CD8-positive, alpha-beta memory T cell (primary cell): ENCODE data around the gene GUCY1B1. TPM values are rescaled to one million over a fixed set of nuclear protein-coding genes. Genes with fewer than 3 reads are reported as not detected.

Experiments
- CTCF ChIA-PET: fragments of 350-600 bp; sonication (Branson Sonifier 250); formaldehyde crosslinking; loops from one replicate; lab custom pipeline; 2021; ENCODE audit warnings: antibody characterized with exemption; lab: Charles Lee
- POLR2A ChIA-PET: fragments of 350-600 bp; sonication (Branson Sonifier 250); formaldehyde crosslinking; loops from one replicate; lab custom pipeline; 2021; ENCODE audit warnings: antibody characterized with exemption; lab: Charles Lee
- DNase-seq, 5 donors: peaks; one replicate each; pipeline versions ENCODE4 v3.0.0 to v3.0.0-alpha.2; 2020 to 2022; ENCODE audit warnings: mixed read lengths in 1 of 5
- H3K27ac ChIP-seq: one replicate; pipeline ENCODE4 v1.7.0; 2013; ENCODE audit warnings: low read depth, mild to moderate bottlenecking, low read length, moderate library complexity
- H3K27me3 ChIP-seq: 2 replicates; pipeline ENCODE4 v1.7.0; 2013; ENCODE audit warnings: low read length, mild to moderate bottlenecking; ENCODE audit not compliant: insufficient read depth, poor library complexity, severe bottlenecking
- H3K36me3 ChIP-seq: 2 replicates; pipeline ENCODE4 v1.7.0; 2013; ENCODE audit warnings: mild to moderate bottlenecking, low read length, moderate library complexity; ENCODE audit not compliant: insufficient read depth
- H3K4me1 ChIP-seq: 2 replicates; pipeline ENCODE4 v1.7.0; 2013; ENCODE audit warnings: mild to moderate bottlenecking, low read length, moderate library complexity; ENCODE audit not compliant: insufficient read depth
- H3K4me3 ChIP-seq: 2 replicates; pipeline ENCODE4 v1.7.0; 2013; ENCODE audit warnings: mild to moderate bottlenecking, low read length
- H3K9me3 ChIP-seq: 2 replicates; pipeline ENCODE4 v1.7.0; 2013; ENCODE audit warnings: mild to moderate bottlenecking, low read length
- H3K27ac Mint-ChIP-seq, 8 donors: one replicate each; pipeline ENCODE4 v1.8.0; 2020 to 2021; ENCODE audit warnings: mixed read lengths in 8 of 8, mild to moderate bottlenecking in 6 of 8, inconsistent platforms in 3 of 8, moderate library complexity in 3 of 8
- H3K27me3 Mint-ChIP-seq, 2 donors: one replicate each; pipeline ENCODE4 v1.8.0; 2020 to 2021; ENCODE audit warnings: mixed read lengths in 2 of 2, mild to moderate bottlenecking in 1 of 2, moderate library complexity in 1 of 2
- H3K36me3 Mint-ChIP-seq, 3 donors: one replicate each; pipeline ENCODE4 v1.8.0; 2020 to 2021; ENCODE audit warnings: mixed read lengths in 3 of 3, inconsistent platforms in 1 of 3, mild to moderate bottlenecking in 1 of 3
- H3K4me1 Mint-ChIP-seq, 3 donors: one replicate each; pipeline ENCODE4 v1.8.0; 2020 to 2021; ENCODE audit warnings: mixed read lengths in 3 of 3, inconsistent platforms in 1 of 3, mild to moderate bottlenecking in 1 of 3
- H3K4me3 Mint-ChIP-seq, 7 donors: one replicate each; pipeline ENCODE4 v1.8.0; 2020 to 2021; ENCODE audit warnings: mixed read lengths in 7 of 7, mild to moderate bottlenecking in 6 of 7, moderate library complexity in 4 of 7, inconsistent platforms in 2 of 7
- H3K9me3 Mint-ChIP-seq, 5 donors: one replicate each; pipeline ENCODE4 v1.8.0; 2020 to 2022; ENCODE audit warnings: mixed read lengths in 5 of 5, mild to moderate bottlenecking in 3 of 5, moderate library complexity in 2 of 5, inconsistent platforms in 1 of 5
- polyA plus RNA-seq: library from polyadenylated mRNA; unstranded; fragments of 300-500 nt; fragmentation: Illumina TruSeq; gene quantifications from one replicate; pipeline ENCODE4 v1.2.3, GENCODE V29; 2021
- total RNA-seq, 2 experiments: library from RNA; stranded (reverse); gene quantifications; one replicate each; pipeline ENCODE4 v1.2.3, GENCODE V29; 2021

GUCY1B1 gene
- total and polyA plus RNA-seq, 3 experiments from 2014 or later, result 0.12 to 0.18 TPM; not detected in 1

GRCh38 chr4:155734065-155734464 is 24.8 kb upstream of the GUCY1B1 start:
- Histone ChIP-seq H3K27me3 (no peaks in the 10 kb centered on the region), H3K36me3 (no peaks in the 10 kb centered on the region), H3K9me3 (no peaks in the 10 kb centered on the region), H3K4me3 (no peak overlapping the region), H3K4me1 (no peaks in the 10 kb centered on the region), H3K27ac (no peak overlapping the region)
- no peaks in the 10 kb centered on the region for H3K36me3 Mint-ChIP-seq
- no peaks in the 10 kb centered on the region for H3K4me1 Mint-ChIP-seq
- H3K27ac Mint-ChIP-seq, result no peak overlapping the region
- ChIA-PET CTCF (no interaction called here), POLR2A (no interaction called here)
- H3K27me3 Mint-ChIP-seq, result no peaks in the 10 kb centered on the region
- no peaks in the 10 kb centered on the region for H3K9me3 Mint-ChIP-seq
- no peak overlapping the region for H3K4me3 Mint-ChIP-seq
- no peak for DNase-seq

GRCh38 chr4:155734951-155735350 is 23.9 kb upstream of the GUCY1B1 start:
- Mint-ChIP-seq H3K27ac (no peak overlapping the region), H3K9me3 (no peaks in the 10 kb centered on the region), H3K27me3 (no peaks in the 10 kb centered on the region), H3K36me3 (no peaks in the 10 kb centered on the region), H3K4me3 (no peak overlapping the region), H3K4me1 (no peaks in the 10 kb centered on the region)
- H3K27me3 ChIP-seq, result no peaks in the 10 kb centered on the region
- H3K27ac ChIP-seq, result no peak overlapping the region
- no peaks in the 10 kb centered on the region for H3K4me1 ChIP-seq
- DNase-seq, result no peak
- CTCF ChIA-PET, result no interaction called here
- POLR2A ChIA-PET, result no interaction called here
- no peak overlapping the region for H3K4me3 ChIP-seq
- H3K36me3 ChIP-seq, result no peaks in the 10 kb centered on the region
- no peaks in the 10 kb centered on the region for H3K9me3 ChIP-seq

GRCh38 chr4:155735496-155735895 is 23.3 kb upstream of the GUCY1B1 start:
- Mint-ChIP-seq H3K4me1 (no peaks in the 10 kb centered on the region), H3K27ac (no peak overlapping the region), H3K36me3 (no peaks in the 10 kb centered on the region), H3K27me3 (no peaks in the 10 kb centered on the region), H3K9me3 (no peaks in the 10 kb centered on the region), H3K4me3 (no peak overlapping the region)
- Histone ChIP-seq H3K36me3 (no peaks in the 10 kb centered on the region), H3K9me3 (no peaks in the 10 kb centered on the region), H3K27me3 (no peaks in the 10 kb centered on the region), H3K27ac (no peak overlapping the region), H3K4me1 (no peaks in the 10 kb centered on the region), H3K4me3 (no peak overlapping the region)
- POLR2A ChIA-PET, result no interaction called here
- no peak for DNase-seq
- CTCF ChIA-PET, result no interaction called here

GRCh38 chr4:155738548-155738947 is 20.3 kb upstream of the GUCY1B1 start:
- Histone ChIP-seq H3K4me3 (no peak overlapping the region), H3K9me3 (no peaks in the 10 kb centered on the region), H3K36me3 (no peaks in the 10 kb centered on the region), H3K27ac (no peak overlapping the region), H3K27me3 (no peaks in the 10 kb centered on the region), H3K4me1 (no peaks in the 10 kb centered on the region)
- no peak for DNase-seq
- ChIA-PET POLR2A (no interaction called here), CTCF (no interaction called here)
- peaks cover 0 to 4% (median 0%) of the 10 kb centered on the region in 5 donors for H3K9me3 Mint-ChIP-seq
- no peaks in the 10 kb centered on the region for H3K36me3 Mint-ChIP-seq
- no peaks in the 10 kb centered on the region for H3K4me1 Mint-ChIP-seq
- H3K4me3 Mint-ChIP-seq, result no peak overlapping the region
- H3K27ac Mint-ChIP-seq, result no peak overlapping the region
- no peaks in the 10 kb centered on the region for H3K27me3 Mint-ChIP-seq

- POLR2A ChIA-PET, result no interaction called here
- H3K4me1 Mint-ChIP-seq, result no peaks in the 10 kb centered on the region
Measured at GRCh38 chr4:155741546-155741945, 17.3 kb upstream of the GUCY1B1 start.

GRCh38 chr4:155742310-155743015 is 16.4 kb upstream of the GUCY1B1 start:
- Mint-ChIP-seq H3K4me1 (no peaks in the 10 kb centered on the region), H3K27ac (no peak overlapping the region), H3K36me3 (no peaks in the 10 kb centered on the region), H3K27me3 (no peaks in the 10 kb centered on the region), H3K9me3 (peaks cover 0 to 4% (median 0%) of the 10 kb centered on the region in 5 donors), H3K4me3 (no peak overlapping the region)
- Histone ChIP-seq H3K27ac (no peak overlapping the region), H3K4me1 (no peaks in the 10 kb centered on the region), H3K9me3 (no peaks in the 10 kb centered on the region), H3K36me3 (no peaks in the 10 kb centered on the region), H3K27me3 (no peaks in the 10 kb centered on the region), H3K4me3 (no peak overlapping the region)
- POLR2A ChIA-PET, result no interaction called here
- DNase-seq, result no peak
- CTCF ChIA-PET, result no interaction called here

More at GRCh38 chr4:155741546-155741945, 17.3 kb upstream of the GUCY1B1 start:
- CTCF ChIA-PET, result no interaction called here
- Histone ChIP-seq H3K27ac (no peak overlapping the region), H3K9me3 (no peaks in the 10 kb centered on the region), H3K36me3 (no peaks in the 10 kb centered on the region), H3K27me3 (no peaks in the 10 kb centered on the region), H3K4me3 (no peak overlapping the region), H3K4me1 (no peaks in the 10 kb centered on the region)
- H3K27ac Mint-ChIP-seq, result no peak overlapping the region
- DNase-seq, result no peak
- H3K9me3 Mint-ChIP-seq, result peaks cover 0 to 4% (median 0%) of the 10 kb centered on the region in 5 donors
- H3K36me3 Mint-ChIP-seq, result no peaks in the 10 kb centered on the region
- no peak overlapping the region for H3K4me3 Mint-ChIP-seq
- H3K27me3 Mint-ChIP-seq, result no peaks in the 10 kb centered on the region

- Mint-ChIP-seq H3K27ac (no peak overlapping the region), H3K4me1 (no peaks in the 10 kb centered on the region), H3K4me3 (no peak overlapping the region), H3K27me3 (no peaks in the 10 kb centered on the region), H3K9me3 (peaks cover 0 to 4% (median 0%) of the 10 kb centered on the region in 5 donors), H3K36me3 (no peaks in the 10 kb centered on the region)
- ChIA-PET POLR2A (no interaction called here), CTCF (no interaction called here)
- no peaks in the 10 kb centered on the region for H3K27me3 ChIP-seq
- H3K36me3 ChIP-seq, result no peaks in the 10 kb centered on the region
- no peaks in the 10 kb centered on the region for H3K4me1 ChIP-seq
- no peak overlapping the region for H3K27ac ChIP-seq
- H3K9me3 ChIP-seq, result no peaks in the 10 kb centered on the region
- H3K4me3 ChIP-seq, result no peak overlapping the region
- DNase-seq, result no peak
Measured at GRCh38 chr4:155745984-155746383, 12.8 kb upstream of the GUCY1B1 start.

- H3K27me3 Mint-ChIP-seq, result peaks cover 0 to 4% of the 10 kb centered on the region in 2 donors
- Histone ChIP-seq H3K4me3 (no peak overlapping the region), H3K9me3 (no peaks in the 10 kb centered on the region), H3K27ac (no peak overlapping the region), H3K27me3 (no peaks in the 10 kb centered on the region), H3K36me3 (no peaks in the 10 kb centered on the region), H3K4me1 (no peaks in the 10 kb centered on the region)
- POLR2A ChIA-PET, result no interaction called here
- no peaks in the 10 kb centered on the region for H3K4me1 Mint-ChIP-seq
- DNase-seq, result no peak
- H3K36me3 Mint-ChIP-seq, result no peaks in the 10 kb centered on the region
- no peak overlapping the region for H3K4me3 Mint-ChIP-seq
- no peaks in the 10 kb centered on the region for H3K9me3 Mint-ChIP-seq
- H3K27ac Mint-ChIP-seq, result no peak overlapping the region
- CTCF ChIA-PET, result no interaction called here
Measured at GRCh38 chr4:155748039-155748438, 10.8 kb upstream of the GUCY1B1 start.
